Stimulated activated CD8-positive, alpha-beta memory T cell treated with anti-CD3 and anti-CD28 coated beads, Interleukin-12 subunit alpha, Interleukin-12 subunit beta, amount 100 ng/mL, for 24 hours (primary cell): Measurements from ENCODE around the gene ERICH3.

Experiments
- DNase-seq: peaks from one replicate; pipeline ENCODE4 v3.0.0-alpha.2; 2020; ENCODE audit errors: extremely low read depth

The ERICH3 gene

GRCh38 chr1:74673351-74674111 lies at the start of gene ERICH3:
Gene ERICH3, minus strand, starts transcription at chr1:74673792. Its CDS starts 273 bp downstream, at chr1:74673519.
- no peak for DNase-seq

DNA sequence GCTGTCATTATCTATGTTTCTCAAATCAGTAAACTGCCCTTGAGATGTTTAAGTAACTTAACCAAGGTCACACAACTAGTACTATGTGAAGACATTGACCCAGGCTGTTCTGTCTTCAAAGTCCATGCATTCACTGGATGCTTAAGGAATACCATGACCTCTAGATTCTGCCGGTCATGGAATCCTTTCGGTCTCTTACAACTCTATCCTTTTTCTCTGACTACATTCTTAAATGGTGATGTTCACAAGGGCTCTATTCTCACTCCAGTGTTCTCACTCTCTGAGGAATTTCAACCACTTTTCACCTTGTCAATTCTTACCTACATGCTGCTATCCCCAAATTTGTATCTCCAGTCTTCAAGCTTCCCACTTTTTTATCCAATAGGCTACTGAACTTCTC lies 44.0 kb upstream of the ERICH3 start:
- no peak for DNase-seq

DNA sequence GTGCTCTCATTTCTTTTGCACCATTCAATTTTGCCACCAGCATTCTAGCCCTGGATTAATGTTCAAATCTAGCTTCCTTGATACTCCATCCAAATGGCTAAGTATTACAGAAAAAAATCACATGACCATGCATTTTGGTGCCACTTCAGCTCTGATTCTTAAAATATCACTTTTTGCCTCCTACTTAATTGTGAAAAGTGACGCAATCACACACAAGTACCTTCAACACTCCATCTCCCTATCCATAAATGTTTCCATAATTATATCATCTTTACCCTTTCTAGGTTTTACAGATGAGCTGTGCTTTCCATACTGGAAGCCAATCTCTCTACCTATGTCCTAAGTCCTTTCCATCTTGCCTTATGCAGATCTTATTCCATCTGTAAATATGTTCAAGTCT lies 43.2 kb upstream of the ERICH3 start:
- DNase-seq: no peak

DNA sequence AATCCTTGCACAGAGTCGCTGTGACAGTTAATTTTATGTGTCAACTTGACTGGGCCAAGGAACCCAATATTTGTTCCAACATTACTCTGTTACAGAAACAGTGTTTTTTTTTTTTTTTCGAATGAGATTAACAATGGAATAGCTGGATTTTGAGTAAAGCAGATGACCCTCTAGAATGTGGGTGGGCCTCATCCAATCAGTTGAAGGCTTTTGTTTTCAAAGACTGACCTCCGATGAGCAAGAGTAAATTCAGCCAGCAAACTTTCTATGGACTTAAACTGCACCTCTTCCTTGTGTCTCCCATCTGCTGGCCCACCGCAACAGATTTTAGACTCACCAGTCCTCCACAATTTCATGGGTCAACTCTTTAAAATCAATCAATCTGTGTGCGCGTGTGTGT lies 42.2 kb upstream of the ERICH3 start:
- DNase-seq: no peak

- DNase-seq: no peak
Measured at GRCh38 chr1:74715236-74715502, 41.6 kb upstream of the ERICH3 start.

DNA sequence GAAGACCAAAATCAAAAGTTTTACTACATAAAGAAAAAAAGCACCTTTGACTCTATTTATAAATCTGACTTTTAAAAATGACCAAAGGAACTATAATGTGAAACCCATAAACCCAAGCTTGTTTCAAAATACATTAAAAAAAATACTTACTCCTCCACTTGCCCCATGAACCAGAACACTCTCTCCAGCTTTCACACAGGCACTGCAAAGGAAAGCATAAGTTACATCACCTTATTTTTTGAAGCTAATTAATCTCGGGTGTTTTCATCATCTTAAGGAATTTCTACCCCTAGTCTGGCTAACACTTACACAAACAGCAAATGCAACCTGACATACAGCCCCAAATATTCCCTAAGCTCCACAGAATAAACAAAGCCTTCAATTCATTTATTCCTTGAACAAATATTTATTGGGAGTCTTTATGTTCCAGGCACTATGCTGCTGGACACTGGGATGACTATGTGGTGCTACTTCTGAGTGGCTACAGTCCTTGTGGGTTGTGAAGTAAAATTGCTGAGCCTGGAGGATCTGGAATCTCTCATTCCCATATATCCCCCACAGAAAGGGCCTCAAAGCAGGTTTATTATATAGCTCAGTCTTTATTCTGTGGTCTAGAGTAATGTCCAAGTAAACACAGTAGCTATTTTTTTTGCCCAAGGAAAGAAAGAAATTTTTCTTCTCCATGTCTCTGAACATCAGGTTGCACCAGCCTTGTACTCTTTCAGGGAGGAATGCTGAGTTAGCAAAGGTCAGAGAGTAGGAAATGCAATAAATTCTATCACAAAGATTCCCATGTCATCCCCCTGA lies 41.0 kb upstream of the ERICH3 start:
- no peak for DNase-seq

GRCh38 chr1:74713849-74714248 lies 40.3 kb upstream of the ERICH3 start:
- no peak for DNase-seq

DNA sequence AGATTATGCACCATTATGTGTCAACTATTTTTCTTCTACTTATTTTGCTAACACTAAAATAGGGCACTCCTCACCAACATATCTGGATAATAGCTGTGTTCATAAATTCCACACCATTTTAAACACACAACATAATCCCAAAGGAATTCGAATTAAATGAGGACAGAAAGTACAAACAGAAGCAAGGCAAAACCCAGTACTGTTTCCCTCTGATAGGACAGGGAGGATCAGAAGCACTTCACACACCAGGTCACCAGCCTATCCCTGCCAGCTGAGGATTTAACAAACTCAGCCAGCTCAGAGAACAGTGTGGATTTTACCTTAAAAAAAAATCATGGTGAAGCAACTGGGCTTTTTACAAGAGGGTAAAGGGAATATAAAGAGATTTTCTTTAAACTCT lies 39.3 kb upstream of the ERICH3 start:
- no peak for DNase-seq

DNA sequence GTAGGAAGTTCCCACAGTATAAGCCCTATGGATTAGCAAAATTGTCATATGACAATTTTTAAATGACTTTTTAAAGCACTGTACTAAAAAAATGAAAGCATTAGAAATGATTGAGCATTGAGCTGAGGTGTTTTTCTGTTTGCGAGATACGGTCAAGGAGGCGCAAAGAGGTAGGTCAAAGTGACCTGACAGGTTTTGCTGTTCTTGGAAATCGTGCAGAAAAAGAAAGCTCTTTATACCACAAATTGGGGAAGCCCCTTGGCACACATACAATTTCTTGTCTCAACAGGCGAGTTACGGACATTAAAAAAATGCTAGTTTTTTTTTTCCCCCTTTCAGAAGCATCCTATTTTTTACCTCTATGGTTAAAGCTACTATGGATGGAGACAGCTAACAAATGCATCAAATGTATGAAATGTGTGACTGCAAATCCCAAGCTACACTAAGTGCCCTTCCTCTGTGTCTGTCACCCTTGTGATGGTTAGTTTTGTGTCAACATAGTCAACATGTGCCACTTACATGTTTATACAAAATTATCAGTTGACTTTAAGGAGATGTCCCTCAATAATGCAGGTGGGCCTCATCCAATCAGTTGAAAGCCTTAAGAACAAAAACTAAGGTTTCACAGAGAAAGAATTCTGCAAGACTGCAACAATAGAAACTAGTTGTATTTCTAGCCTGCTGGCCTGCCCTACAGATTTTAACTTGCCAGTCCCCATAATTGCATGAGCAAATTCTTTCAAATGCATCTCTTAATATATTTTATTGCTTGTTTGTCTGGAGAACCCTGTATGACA lies 30.0 kb upstream of the ERICH3 start:
- no peak for DNase-seq

DNA sequence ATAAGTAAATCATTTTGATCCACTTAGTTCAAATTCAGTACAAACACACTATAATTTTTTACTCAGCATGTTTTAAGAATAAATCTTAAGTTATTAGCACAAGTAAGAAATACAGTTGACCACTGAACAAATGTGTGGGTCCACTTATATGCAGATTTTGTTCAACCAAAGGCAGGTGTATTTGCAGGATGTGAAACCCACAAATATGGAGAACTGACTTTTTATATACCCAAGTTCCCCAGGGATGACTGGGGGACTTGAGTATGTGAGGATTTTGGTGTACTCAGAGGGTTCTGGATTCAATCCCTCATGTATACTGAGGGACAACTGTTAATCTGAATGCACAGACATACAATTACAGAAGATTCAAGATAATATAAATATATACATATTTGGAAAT lies 25.7 kb upstream of the ERICH3 start:
- DNase-seq: no peak

GRCh38 chr1:74697832-74698231 lies 24.2 kb upstream of the ERICH3 start:
- DNase-seq: no peak

DNA sequence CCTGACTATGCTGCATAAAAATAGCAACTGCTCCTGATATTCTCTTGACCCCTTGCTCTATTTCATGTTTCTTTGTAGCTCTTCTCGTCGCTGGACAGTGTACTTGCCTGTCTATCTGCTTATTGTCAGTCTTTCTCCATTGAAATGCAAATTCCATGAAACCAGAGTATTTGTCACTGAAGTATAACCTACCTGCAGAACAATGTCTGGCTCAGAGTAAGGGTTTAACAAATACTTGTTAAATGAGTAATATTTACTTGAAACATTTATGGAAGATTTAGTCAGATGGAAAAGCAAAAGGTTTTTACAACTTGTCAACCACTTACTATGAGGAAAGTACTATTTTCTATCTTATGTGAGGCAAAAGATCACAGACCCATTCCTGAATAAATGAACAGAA lies 19.9 kb upstream of the ERICH3 start:
- DNase-seq: no peak

DNA sequence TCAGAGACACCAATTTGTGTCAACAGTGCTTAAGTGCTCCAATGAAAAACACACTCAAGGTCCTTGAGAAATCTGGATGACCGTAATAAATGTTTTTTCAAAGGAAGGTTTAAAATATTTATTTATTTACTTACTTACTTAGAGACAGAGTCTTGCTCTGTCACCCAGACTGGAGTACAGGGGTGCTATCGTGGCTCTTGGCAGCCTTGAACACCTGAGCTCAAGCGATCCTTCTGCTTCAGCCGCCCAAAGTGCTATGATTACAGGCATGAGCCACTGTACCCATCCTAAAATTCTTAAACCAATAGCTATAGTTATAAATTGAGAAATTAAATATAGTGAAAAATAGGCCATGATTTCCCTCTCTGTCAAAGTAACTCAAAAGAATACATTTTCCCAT lies 17.3 kb upstream of the ERICH3 start:
- DNase-seq: no peak

- no peak for DNase-seq
Measured at GRCh38 chr1:74690364-74690696, 16.7 kb upstream of the ERICH3 start.

DNA sequence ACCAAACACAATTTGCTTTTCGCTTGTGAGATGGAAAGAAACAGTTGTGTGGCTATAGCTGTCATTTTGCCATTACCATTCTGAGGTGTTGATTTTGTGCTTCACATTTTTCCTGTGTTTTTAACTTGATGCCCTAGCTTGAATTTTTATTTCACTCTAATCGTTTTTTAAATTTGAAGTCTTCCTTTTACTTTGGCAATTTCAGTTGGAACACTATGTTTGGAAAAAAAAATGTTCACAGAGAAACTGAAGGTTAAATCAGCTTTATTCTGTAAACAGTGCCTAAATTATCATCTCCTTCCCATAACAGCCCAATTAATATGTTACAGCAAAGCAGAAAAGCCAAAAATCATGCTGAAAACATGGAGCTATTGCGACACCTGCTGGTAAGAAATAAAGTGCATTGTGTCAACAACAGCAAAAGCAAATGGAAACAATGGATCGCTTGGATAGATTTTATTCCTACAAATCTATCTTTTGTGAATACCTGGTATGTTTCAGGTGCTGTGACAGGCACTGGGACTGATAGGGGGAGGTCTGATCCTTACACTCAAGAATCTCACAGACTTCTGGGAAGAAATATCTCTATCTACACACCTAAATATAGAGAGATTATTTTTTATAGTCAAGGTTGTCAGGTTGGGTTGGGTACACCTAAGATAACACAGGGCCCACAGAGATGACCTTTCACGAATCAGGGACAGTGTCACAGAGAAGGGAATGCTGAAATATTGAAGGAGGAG lies 16.2 kb upstream of the ERICH3 start:
- no peak for DNase-seq

GRCh38 chr1:74686928-74687327 lies 13.3 kb upstream of the ERICH3 start:
- DNase-seq: no peak

GRCh38 chr1:74684301-74684700 lies 10.7 kb upstream of the ERICH3 start:
- DNase-seq: no peak

DNA sequence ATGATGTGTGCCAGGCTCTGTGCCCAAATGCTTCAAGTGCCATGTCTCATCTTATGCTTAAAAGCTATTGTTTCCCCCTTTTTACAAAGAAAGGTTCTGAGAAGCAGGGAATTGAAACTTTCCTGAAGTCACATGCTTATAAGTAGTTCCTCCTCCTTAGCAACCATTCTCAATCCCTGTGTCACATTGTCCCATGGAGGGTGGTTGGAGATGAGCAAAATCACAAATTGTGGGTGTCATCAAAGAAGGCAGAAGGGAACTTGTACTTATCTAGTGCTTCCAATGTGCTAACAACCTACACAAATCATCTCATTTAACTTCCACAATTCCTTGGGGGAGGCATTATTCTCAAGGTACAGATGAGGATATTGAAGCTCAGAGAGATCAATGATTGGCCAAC lies 10.1 kb upstream of the ERICH3 start:
- no peak for DNase-seq

- no peak for DNase-seq
Measured at GRCh38 chr1:74681851-74682250, 8.3 kb upstream of the ERICH3 start.

- DNase-seq: no peak
Measured at GRCh38 chr1:74681449-74681848, 7.9 kb upstream of the ERICH3 start.

DNA sequence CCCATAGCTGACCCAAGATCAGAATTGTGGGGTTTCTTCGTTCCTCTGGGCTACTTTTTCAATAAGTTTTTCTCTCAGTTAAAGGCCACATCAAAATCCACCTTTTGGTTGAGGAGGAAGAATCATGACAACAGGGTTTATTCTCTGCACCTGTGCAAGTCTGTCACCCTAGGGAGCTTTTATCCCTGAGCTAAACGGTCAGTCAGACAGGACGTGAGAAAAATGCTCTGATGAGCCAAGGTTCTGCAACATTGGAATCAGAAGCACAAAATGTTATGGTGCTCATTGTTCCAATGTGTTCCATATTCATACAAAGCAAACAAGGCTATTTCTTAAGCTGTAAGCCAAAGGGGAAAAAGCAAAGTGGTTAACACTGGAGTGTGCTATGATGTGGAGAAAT lies 7.4 kb upstream of the ERICH3 start:
- no peak for DNase-seq

- DNase-seq: no peak
Measured at GRCh38 chr1:74679811-74680210, 6.2 kb upstream of the ERICH3 start.
